GM19395 (cell line): ENCODE results near the gene ETV6.
A peak's percentile ranks its signal among the peaks of the same experiment; 100 is the strongest.

Experiments
- ATAC-seq: cut with Tn5 transposase; IDR thresholded peaks from one replicate; pipeline ENCODE4 v1.9.1; 2021; ENCODE audit warnings: mild to moderate bottlenecking, moderate library complexity; ENCODE audit not compliant: unreplicated experiment

ETV6 gene

DNA sequence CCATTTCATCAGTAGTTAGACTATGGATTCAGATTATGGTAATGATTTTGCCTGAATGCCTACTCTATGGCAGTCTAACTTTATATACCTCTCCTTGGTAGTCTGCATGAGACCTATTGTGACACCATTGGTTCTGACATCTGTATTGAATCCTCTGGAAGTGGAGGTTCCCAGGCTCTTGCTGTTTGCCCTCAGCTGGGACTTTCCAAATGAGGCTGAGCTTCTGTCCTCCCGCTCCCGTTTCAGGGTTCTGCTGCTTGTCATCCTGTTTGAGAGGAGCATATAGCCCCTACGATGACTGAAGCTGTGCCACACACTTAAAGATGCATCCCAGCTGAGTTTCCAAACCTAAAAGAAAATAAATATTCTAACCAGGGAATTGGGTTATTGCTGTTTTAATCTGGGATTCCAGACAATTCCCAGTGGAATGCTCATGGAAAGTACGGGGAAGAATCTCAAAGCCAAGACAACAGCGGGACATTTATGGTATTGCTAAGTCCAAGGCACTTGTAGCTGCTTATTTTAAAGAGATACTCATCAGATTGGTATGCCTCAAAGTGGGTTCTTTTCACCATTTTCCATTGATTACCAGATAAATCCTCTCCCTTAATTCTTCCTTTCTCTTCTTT is 105.9 kb downstream of the ETV6 start:
- ATAC-seq, result no peak

DNA sequence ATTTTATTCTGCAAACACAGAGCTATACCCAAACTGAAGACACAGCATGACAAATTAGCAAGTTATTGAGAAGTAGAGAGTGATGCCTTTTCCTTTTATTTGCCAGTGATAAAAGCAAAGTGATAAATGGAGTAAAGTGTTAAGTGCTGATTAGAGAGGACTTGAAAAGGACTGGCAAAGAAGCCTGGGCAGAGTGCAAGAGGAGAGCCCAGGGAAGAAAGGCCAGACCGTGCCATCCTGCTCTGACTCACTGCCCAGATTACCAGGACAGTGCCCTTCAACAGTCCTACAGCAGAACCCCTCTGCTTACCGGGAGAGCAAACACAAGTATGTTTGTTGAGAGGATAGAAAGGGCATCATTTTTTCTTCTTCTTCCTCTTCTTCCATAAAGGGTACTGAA is 106.5 kb downstream of the ETV6 start:
- no peak for ATAC-seq

DNA sequence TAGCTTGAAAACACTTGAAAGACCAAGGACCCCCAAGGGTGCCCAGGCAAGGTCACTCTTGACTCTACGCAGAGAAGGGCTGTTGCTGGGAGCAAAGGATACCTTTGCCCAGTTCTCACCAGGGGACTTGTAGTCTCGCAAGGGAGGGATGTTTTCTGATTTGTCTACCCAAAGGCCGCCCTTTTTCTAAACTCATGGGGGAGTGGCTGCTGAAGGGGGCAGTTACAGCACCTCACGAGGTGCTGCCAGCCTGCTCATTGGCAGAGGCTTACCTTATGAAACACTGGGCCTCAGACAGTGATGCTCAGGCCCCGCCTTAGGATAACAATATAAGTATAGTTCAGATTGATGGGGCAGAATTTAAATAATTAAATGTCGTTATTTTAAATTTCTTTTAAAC is 107.0 kb downstream of the ETV6 start:
- ATAC-seq, result no peak

DNA sequence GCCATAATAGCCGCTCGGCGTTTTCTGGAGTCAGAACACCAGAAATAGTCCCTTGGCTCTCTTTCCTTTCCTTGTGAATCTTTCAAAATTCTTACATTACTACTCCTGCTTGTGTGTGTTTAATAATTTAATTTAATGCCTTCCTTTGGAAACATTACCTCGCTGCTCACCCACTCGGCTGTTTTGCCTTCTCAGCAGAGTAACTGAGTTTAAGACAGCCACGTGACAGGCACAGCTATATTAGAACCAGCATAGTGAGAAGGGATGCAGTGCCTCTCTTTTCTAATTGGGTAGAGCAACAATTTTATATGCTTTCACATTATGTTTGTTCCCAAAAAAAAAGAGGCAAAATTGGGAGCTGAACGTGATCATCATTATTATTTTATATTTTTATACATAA is 107.6 kb downstream of the ETV6 start:
- no peak for ATAC-seq

DNA sequence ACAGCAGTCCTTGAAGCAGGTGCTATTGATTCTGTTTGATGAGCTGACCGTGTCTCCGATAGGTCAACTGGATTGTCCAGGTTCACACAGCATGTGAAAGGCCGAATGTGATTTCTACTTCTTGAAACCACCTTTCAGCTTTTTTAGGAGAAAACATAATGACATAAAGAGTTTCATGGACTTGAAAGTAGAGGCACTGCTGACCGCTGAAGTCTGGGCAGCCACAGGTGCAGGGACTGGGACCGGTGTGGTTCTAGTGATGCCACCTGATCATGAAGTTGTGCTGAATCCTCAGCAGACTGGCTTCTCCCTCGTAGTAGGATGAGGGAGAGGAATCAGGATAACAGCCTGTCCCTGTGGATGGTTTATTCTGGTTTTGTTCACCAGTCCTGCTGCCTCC is 108.1 kb downstream of the ETV6 start:
- no peak for ATAC-seq

DNA sequence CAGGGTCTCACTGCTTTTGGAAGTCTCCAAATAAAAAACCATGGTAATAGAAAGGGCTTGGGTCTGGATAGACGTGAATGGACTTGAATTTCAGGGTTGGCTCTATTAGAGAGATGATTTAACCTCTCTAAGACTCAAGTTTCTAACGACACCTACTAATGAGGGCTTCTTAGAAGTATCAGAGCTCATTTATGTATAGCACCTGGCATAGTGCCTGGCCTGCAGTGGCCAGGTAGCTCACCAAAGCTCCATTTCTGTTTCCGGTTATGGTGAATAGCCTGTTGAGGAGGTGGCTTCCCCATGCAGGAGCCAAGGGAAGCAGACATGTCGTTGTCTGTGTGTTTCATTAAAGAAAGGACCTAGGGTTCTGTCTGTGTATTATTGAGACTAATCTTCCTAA is 108.6 kb downstream of the ETV6 start:
- ATAC-seq, result no peak

DNA sequence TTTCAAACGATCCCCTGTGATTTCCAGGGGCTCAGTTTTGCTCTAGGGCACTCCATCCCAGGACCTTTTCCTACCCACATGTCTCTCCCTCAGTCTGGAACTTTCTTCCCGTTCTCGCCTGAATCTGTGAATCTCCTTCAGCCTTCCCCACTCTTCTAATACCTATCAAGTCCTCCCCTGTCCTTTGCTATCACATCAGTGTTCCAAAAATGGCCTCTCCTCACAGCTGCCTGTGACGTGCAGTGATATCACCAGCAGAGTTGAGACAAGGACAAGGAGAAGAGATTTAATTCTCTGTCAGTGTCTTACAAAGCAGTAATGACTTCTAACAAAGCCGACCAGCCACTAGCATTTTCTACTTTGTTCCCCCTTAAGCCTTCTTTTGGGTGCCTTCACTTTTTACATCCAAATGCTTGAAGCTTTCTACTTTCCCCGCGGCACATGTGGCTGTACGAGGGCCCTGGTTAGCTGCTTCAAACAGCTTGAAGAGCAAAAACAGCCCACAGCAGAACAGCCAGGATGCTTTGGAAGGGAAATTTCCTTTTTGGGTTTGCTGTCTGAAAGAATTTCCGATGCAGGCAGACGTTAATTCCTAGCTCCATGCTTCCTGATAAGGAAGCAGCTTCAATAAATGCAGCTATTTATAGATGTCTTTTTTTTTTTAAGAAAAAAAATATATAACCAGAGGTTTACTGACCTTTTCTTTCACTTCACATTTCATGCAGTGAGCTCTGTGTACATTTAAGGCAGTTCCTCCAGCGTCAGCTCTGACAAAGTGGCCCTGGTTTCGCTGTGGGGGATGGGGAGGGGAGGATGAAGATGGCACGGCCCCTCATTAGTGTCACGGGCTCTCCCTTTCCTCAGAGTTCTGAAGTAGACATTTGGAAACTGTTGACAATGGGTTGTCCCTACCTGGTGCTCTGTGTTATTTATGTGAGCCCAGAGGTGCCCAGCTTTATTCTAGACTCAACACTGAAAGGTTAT is 109.3 kb downstream of the ETV6 start:
- ATAC-seq, result peak; percentile 52

DNA sequence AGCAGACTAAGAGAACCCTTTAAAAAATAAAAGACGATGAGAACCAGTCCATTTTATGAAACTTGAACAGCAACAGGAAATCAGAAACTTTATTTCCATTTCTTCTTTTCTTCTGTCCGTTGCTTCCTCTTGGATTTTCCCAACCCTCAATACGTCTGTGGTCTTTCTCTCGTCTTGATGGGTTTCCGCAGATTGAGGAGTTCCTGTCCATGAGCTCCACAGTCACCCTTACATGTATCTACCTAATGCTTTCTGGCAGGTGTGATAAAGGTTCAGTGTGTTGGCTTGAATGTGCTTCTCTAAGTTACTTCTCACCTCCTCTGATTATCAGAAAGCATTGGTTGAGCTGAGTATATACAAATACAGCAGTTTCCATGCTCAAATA is 110.0 kb downstream of the ETV6 start:
- no peak for ATAC-seq

DNA sequence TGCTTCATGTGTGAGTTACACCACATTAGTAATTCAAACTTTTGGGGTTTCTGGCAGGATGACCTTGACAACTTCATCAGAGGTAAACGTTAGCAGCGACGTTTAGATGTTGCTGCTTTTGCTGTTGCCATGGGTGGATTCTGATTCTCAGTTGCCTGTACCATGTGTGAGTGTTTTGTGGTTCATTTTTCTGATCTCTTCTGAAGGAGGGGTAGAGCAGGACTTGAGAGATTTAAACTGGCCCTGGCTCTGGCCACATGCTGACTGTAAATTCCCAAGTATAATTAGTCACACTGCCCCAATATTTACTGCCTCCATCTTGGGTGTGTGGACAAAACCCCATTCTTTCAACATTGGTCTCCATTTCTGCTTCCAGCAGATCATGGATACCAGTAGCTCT is 110.4 kb downstream of the ETV6 start:
- no peak for ATAC-seq

DNA sequence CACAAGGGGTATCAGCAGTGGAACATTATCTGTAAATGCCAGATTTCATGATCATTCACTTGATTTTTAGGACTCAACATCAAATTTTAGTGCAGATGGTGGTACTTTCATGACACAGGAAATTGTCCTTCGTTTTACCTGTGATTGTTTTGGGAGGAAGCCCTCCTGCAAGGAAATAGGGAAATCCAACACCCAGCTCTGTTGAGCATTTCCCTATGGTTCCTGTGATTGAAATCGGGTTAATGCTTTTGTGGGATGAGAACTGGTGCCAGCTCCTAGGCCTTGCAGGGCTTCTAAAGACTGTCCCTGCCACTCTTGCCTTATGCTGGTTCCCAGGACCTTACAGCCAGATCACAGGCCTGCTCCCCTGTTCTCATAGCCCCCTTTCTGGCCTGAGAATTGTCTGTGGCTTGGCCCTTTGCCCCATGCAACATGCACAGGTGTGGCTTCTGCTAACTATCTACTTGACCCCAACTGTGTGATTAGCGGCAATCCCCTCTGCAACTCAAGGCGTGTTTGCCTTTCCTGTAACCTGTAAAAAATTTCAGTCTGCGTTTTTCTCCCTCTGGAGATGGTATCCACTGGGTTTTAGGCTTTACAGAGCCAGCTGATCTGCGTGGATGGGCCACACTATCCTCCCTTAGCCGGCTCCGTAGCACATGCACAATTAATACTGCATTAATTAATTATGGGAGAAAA is 112.5 kb downstream of the ETV6 start:
- peak; percentile 47 for ATAC-seq

DNA sequence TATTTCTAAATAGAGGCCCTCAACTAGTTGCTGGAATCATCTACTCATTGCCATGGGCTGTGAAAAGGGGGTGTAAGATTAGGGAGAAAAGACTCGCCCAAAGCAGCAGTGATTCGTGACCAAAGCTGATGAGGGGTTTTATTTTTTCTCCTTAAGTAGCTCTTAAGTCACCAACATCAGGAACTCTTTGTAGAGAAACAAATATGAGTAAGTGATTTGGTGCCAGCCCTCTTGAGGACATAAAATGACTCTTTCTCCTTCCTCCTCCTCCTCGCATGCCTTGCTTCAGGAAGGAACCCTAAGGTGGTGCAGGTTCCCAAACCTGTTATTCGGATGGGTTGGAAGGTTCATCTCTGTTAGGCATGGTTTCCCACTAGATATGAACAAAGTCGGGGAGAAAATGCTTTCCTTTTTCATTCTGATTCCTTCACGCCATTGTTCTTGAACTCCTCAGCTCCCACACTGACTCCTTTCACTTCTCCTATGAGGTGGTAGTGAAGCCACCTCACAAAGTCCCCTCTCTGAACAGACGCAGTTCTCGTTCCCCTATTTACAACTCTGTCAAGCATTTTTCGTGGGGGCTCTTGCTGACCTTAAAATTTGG is 113.4 kb downstream of the ETV6 start:
- peak; percentile 39 for ATAC-seq

DNA sequence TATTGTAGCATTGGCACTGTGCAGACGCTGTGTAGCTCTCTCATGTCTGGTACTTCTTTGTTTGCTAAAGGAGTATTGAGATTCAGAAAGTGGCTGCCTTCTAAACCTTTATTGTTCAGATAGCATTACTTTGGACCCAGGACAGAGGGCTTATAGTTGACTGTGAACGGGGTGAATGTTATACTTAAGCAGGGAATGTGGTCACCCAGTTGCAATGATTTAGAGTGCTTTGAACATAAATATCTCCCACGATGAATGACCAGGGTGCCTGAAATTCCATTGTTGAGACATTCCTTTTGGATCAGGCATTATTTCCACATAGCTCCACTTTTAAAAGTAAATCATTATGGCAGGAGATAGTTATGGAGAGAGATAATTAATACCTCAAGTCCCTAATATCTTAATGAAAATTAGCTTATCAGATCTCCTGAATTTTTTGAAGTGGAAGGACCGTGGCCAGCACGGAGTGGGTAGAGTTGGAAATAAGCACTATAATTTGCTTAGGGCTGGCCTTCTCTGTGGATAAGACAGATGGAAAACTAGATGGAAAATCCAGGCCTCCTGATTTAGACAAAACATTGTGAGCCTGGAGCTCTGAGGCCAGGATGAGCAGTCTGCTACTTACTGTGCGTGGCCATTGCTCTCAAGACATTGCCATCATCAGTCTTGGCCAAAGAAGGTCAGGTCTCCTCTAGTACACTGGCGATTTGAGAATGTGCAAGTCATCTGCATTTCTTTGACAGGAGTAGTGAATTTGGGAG is 114.5 kb downstream of the ETV6 start:
- no peak for ATAC-seq

DNA sequence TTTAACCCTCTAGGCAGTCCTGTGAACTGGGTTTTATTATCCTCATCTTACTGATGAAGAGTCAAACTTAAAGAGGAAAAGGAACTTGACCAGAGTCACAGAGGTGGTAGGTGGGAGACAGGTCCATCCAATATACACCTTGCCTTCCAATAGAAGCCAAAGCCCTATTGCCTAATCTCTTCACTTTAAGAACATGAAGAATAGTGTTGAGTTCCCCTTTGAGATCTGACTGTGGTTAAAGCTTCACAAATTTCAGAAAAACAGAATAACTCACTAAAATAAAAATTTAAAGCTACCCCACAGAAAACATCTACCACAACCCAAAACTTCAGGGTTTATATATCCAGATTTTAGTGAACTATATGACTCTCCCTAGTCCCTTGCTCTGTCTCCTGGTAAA is 115.4 kb downstream of the ETV6 start:
- no peak for ATAC-seq

DNA sequence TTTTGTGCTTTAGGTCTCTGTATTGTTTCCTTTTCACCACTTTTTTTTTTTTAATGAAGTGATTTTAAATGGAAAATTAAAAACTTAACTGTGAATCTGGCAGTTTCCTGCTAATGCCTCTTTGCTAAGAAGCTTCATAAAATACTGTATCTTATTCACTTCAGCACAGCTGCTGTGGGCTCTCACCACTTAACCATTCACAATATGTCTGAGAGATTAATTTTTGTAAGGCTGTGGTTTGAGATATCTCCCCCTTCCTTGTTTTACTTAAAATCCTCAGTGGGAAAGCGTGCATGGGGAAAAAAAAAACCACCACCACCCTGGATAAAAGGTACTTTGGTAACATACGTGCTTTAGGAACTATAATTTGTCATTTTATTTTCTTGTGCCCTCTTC is 115.9 kb downstream of the ETV6 start:
- ATAC-seq, result no peak

DNA sequence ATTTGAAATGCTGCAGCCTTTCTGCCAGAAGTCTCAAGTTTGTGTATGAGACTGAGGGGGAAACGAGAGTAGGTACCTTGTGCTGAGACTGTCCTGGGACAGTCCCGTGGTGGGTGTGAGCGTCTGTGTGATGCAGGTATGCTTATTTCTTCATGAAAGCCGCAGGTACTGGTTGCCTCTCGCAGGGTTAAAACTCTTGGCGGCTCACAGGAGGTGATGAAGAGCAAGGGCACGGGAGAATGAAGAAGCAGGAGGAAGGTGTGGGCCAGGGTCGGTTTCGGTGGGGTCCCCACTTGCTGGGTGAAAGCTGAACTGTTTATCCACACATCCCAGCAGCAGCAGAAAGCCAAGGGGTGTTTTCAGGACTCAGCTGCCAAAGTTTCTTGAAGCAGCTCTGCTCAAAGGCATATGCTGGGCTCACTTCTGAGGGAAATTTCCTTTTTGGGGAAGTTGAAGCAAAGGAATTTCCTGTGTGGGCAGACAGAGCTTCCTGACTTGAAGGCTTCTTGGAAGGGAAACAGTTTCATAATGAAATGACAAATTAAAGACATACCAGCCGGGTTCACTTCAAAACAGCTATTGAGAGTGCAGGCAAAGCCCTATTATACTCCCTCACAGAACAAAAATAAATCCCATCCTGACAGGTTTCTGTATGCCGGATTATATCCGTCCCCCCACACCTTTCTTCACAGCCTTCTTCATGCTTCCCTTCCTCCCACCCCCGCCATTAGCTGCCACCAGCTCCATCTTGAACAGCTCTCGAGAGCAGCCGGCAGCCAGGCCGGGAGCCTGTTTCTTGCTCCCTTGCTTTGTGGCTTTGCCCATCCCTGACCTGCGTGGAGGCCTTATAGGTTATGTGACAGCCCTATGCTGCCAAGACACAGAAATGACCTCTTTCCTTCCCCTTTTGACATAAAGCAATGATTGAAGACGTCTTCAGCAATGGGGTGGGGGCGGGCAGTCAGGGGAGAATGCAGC is 116.6 kb downstream of the ETV6 start:
- peak; percentile 63 for ATAC-seq

DNA sequence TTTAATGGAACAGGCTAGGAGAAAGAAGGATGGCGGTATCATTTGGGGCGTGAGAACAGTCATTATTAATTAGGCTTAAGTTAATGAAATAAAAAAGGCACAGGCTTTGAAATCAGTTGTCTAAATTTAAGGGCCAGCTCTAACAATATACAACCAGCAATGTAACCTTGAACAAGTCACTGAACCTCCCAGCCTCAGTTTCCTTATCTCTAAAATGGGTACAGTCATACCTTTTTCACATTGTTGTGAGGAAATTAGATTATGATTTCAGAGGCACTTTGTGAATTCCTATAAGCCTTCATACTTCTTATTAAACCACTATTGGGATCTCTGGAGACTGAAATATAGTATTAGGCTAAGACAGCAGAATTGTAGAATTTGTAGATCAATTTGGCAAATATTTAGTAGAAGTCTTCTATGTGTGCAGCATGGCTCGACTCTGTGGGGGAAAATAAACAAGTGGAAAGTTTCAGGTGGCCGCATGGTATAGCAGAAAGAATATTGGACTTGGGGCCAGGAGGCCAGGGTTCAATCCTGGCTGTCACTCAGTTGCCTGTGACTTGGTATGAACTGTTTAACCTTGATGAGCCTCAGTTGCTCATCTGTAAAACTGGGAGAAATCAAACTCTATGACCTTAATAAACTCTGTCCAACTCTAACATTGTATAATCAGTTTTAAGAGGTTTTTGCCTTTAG is 117.7 kb downstream of the ETV6 start:
- ATAC-seq, result no peak

DNA sequence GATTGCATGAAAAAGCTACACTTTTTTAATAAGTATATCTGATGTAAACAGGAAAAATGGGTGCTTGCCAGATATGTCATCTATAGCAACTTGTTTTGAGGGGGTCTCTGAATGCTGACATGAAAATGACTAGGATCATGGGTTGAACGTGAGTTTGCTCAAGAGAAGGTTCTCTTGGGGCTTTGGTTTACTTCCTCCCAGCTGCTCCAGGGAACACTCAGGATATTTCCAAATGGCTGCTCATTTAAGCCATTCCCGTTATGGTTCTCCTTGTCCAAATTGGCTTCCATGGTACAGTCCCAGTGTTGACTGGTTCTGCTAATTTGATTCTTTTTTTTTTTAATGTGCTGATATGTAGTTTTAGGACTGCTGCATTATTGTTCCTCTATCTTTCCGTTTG is 118.3 kb downstream of the ETV6 start:
- no peak for ATAC-seq

DNA sequence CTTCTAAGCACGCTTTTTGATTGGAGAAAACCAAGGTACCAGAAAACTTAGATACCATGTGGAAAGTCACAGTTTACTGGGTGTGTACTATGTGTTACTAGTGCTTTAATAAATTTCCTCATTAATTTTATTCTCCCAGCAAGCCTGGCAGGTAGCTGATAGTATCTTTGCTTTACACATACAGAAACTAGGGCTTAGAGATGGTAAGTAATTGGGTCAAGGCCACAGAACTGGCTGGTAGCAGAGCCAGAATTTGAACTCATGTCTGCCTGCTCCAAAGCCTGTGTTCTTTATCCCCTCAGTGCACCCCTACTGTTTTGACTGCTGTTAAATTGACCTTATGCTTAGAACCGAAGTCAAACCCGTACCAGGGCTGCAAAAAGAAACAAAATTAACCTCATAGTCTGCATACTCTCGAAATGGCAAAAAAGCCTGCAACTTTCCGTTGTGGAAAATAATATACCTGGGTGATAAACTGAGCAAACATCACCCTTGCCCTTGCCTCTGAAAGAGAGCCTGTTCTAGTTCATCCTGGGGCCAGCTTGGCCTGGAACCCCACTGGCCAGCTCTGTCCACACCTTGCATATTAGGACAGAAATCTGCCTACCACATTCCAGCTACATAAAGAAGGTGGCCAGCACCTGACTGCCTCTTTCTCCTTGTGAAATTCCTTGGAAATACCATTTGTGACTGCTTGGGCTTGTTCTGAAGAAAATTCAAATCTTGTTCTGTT is 118.9 kb downstream of the ETV6 start:
- no peak for ATAC-seq
